MM.1S (cell line): Measurements from ENCODE around the gene CAMK4.

Experiments
- CTCF ChIP-seq: fragments of 300-600 bp; sonication (generic); IDR thresholded peaks from 2 replicates; pipeline ENCODE4 v1.5.1; 2016; ENCODE audit warnings: antibody characterized with exemption, low read length, mixed read lengths
- EZH2phosphoT487 ChIP-seq: fragments of 300-600 bp; sonication (generic); IDR thresholded peaks from 2 replicates; pipeline ENCODE4 v1.6.1; 2018; ENCODE audit warnings: antibody characterized with exemption, low read length

GRCh38 chr5:111299067-111299481, 74.9 kb downstream of the CAMK4 start:
- TF ChIP-seq CTCF (no peak), EZH2phosphoT487 (no peak)
